NCI-H524 treated with DMSO at 0.1 percent for 48 hours (cell line): ENCODE measurements around the gene TEP1.
"Not testable (repeated sequence)": the region's sequence is repeated elsewhere in the genome, so short reads cannot be mapped to it uniquely, and the experiment has no call there.

Experiments used
- DNase-seq: peaks from one replicate; lab custom pipeline; 2025; lab: John Stamatoyannopoulos, UW

Gene TEP1

DNA sequence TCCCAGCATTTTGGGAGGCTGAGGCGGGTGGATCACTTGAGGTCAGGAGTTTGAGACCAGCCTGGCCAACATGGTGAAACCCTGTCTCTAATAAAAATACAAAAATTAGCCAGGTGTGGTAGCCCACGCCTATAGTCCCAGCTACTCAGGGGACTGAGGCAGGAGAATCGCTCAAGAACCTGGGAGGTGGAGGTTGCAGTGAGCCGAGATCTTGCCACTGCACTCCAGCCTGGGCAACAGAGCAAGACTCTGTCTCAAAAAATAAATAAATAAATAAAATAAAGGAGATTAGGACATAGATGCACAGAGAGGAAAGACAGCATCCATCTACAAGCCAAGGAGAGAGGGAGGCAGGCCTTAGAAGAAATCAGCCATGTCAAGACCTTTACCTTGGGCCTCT, 72.3 kb downstream of the TEP1 start:
- not testable (repeated sequence) for DNase-seq

DNA sequence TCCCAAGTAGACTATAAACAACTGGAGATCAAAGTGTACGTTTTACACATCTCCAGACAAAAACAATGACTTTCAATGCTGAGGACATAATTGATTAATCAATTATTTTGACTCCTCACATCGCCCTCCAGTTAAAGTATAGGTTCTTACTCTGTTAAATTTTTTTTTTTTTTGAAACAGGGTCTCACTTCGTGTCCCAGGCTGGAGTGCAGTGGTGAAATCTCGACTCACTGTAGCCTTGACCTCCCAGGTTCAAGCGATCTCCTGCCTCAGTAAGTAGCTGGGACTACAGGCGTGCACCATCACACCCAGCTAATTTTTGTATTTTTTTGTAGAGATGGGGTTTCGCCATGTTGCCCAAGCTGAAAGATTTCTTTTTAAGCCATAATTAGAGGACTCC, 79.3 kb downstream of the TEP1 start:
- DNase-seq = no peak

DNA sequence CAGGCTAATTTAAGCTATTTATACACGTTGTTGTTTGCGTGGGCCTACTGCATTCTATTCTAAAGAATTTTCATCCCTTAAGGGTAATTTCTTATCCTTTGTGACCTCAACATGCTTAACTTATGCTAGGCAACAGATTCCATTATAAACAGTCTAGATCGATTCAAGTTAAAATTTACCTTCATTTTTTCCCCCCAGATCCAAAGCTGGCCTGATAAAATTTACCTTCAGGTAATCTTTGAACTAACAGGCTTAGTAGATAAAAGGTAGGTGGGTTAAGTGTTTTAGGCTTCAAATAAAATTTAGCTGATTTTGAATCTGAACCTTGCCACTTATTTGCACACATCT, 79.8 kb downstream of the TEP1 start:
- DNase-seq = no peak

DNA sequence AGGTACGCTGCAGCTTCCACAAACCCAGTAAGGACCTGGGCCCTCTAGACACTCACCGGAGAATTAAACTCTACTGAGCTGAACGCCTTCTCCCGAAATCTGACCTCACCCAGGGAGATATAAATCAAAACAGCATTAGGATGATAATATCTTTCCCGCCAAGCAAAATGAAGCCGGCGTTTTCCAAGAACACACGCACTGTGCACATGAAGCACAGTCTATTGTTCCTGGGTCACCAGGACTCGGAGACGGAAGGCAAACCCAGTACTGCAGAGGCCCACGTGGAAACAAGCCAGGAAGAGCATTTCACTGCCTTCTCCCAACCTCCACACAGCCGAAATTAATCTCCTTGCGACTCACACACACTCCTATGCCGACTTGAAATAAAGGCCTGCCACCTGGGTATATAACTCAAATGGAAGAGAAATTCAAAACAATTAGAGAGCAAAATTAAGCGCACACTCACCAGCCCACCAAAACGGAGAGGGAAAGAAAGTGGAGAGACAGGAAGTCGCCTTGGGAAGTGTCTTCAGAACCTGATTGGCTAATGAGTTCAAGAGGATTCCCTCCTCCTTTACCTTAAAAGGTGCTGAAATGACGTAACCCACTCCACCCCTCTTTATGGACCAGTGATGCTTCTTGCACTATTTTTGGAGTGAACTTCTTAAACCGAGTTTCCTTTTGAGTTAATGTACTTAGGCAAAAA, 80.4 kb downstream of the TEP1 start, which contains the start of gene CCNB1IP1:
CCNB1IP1 (minus strand) TSS at position 492 of the 706 bp plus-strand sequence. CDS start 16,756 bp downstream, outside the sequence.
- DNase-seq = peak; percentile 95

DNA sequence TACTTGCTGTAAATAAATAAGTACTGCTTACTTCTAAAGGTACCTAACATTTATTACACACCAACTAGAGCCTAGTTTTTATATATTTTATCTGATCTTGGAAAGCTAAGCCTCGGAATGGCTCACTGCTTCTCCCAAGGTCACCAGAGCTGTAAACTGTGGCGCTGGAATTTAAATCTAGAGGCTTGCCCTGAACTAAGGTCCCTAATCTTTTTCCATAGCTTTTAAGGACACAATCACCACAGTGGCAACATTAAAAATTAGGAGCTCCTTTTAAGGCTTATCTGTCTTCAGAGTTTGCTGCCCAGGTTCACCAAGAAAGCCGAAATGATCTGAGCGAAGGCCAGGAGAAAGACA, 80.9 kb downstream of the TEP1 start:
- no peak for DNase-seq

DNA sequence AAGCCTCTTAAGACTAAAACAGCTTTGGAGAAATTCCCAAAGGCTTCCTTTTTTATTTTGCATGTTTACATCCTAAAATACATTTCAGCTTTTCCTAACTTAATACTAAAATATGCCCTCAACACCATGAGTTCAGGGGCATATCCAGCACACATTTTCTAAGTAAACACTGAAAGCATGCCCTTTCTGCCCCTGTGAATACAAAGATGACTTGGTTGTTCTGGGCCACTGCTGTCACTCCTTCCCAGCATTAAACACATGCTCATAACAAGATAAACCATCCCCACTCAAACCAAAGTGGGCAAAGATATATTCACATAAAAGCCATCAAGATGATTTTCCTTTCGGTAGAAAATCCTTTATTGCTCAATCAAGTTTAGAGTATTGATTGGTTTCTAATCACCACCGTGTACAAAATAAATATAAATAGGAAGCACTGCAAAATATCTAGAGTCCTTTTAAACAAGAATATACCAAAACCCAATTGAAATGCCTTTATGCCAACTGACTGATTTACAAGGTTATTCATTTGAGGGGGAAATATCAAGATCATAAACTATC, 82.2 kb downstream of the TEP1 start:
- no peak for DNase-seq

DNA sequence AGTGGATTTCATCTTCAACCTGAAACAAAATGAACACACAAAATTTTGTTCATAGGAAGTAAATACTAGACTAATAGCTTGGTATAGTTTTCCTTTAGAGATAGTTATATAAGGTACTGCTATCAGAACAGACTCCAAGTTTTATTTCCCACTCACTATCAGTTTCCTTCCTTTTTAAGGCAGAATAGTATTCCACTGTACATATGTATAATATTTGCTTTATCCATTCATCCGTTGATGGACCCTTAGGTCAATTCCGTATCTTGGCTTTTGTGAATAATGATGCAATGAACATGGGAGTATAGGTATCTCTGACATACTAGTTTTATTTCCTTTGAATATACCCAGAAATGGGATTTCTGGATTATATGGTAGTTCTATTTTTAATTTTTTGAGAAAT, 83.9 kb downstream of the TEP1 start:
- DNase-seq = no peak

DNA sequence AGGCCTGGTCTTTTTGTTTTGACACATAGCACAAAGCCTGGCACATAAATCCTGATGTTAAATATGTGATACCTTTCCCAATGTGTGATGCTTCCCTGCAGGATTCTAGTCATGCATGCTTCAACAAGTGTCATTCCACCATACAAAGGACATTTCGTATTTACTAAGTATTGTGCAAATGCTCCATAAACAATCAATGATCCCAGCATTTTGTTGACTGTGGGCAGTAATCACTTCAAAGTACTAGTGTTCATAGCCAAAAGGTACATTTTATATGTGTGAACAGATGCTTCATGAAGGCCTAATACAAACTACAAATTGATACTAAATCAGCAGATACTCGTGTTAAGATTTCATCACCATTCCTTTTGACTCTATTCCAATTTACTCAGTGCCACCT, 84.6 kb downstream of the TEP1 start:
- no peak for DNase-seq

DNA sequence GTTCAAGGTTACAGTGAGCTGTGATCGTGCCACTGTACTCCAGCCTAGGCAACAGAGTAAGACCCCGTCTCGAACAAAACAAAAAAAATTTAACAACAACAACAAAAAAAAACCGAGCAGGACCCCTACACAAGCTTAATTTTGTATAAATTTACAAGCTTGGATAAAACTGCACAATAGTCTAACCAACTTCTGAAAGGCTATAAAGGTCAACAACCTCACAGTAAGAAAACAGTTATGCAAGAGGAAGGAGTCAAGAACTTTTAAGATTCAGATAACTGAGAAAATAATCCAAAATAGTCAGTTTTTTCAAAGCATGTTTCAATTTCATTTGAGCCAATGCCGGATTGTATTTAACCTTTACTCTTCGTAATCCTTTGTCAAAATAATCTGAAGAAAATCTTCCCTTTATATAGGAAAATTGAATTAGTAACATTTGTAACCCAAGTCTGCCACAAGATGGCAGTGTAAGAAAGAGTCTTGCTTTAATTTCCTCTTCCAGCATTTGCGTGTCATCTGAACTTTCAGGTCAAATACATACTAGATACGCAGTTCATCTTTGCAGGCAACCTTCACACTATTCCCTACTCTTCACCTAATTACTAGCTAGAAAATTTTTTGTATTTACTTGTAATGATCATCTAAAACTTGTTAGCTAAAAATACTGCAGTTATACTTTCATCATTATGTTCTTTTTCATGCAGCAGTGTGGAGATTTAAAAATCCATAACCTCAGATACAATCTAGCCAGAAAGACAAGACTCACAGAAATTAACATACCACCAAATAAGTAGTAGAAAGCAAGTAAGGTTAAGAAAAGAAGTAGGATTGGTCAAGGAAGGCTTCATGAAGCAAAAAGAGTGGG, 86.1 kb downstream of the TEP1 start:
- peak; percentile 33 for DNase-seq

DNA sequence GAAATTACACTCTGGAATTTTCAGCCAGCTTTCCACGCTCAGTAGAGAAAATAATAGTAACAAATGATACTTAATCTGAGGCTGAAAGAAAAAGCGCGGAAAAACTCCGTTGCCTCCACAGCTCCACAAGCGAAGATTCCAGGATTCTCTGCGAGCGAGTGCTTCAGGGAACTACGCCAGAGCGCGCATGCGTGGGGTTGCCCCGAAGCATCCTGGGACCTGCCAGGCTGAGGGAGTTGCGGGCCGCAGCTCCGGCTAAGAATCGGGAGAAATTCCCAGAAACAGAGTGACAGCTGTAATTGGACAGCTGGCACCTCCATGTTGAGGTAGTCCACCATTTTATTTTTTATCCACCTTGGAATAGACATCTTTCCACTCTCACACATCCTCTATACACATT, 95.6 kb downstream of the TEP1 start:
- no peak for DNase-seq
